GM18520 (cell line): ENCODE data around the gene MYH6.

Experiments
- ATAC-seq: cut with Tn5 transposase; IDR thresholded peaks from one replicate; pipeline ENCODE4 v1.9.1; 2021; ENCODE audit not compliant: unreplicated experiment

MYH6 gene

GRCh38 chr14:23339506-23340268, 68.4 kb downstream of the MYH6 start:
- ATAC-seq, result no peak

- ATAC-seq, result no peak
Measured at GRCh38 chr14:23335623-23336022, 72.5 kb downstream of the MYH6 start.
